BJ (cell line): ENCODE data around the gene ACAP3. TPM values are rescaled to one million over a fixed set of nuclear protein-coding genes. Genes with fewer than 3 reads are reported as not detected.

ENCODE experiments used
- CTCF ChIA-PET: fragments of 350-600 bp; formaldehyde crosslinking; extraction: SDS; loops from one replicate; lab custom pipeline; 2021; ENCODE audit warnings: antibody characterized with exemption, inconsistent platforms; lab: Yijun Ruan, JAX
- POLR2A ChIA-PET: fragments of 300-600 bp; sonication (Branson Sonifier 250); formaldehyde crosslinking; extraction: SDS; loops from one replicate; lab custom pipeline; 2021; ENCODE audit warnings: antibody characterized with exemption; lab: Charles Lee
- DNase-seq: peaks from one replicate; pipeline ENCODE4 v3.0.0-alpha.2; 2011; ENCODE audit warnings: low read depth
- H3K27me3 ChIP-seq: 2 replicates; pipeline ENCODE4 v1.6.0; 2011; ENCODE audit warnings: low read length; ENCODE audit not compliant: control insufficient read depth, insufficient read depth
- H3K36me3 ChIP-seq: 2 replicates; pipeline ENCODE4 v1.5.1; 2011; ENCODE audit warnings: low read length; ENCODE audit not compliant: control insufficient read depth, insufficient read depth
- H3K4me3 ChIP-seq: 2 replicates; pipeline ENCODE4 v1.5.1; 2011; ENCODE audit warnings: low read depth, mild to moderate bottlenecking, control low read depth, low read length
- polyA plus RNA-seq: library from polyadenylated mRNA; depleted of rRNA; stranded (reverse); fragments of >200 nt; gene quantifications from 2 replicates; pipeline ENCODE4 v1.2.3, GENCODE V29; 2011
- TF ChIP-seq, protein P1 (sequence below): IDR thresholded peaks from 2 replicates; pipeline ENCODE4 v1.5.1; 2011; ENCODE audit warnings: low read depth, mild to moderate bottlenecking, control low read depth, inconsistent platforms, low read length, moderate library complexity; ENCODE audit not compliant: insufficient read depth

ACAP3 gene
- polyA plus RNA-seq, 1 experiment: 33.9 TPM

DNA sequence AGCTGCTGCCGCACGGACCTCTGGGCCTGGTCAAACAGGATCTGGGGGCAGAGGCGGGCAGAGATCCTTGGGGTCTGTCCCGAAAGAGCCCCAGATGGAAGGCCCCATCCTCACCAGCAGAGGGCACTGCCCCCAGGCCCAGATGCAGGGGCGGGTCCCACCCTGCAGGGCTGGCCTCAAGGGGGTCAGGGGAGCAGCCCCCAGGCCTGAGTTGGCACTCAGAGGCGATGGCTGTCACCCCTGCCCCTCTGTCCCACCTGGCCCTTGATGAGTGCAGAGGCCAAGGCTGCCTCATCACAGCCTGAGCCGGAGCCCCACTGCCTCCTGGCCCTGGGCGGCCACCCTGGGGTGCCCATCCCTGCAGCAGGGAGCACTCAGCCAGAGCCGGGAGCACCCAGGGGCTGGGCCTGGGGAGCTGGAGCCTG, 5.7 kb downstream of the ACAP3 start:
- H3K27me3 ChIP-seq: no peaks in the 10 kb centered on the region
- ChIA-PET CTCF (interaction anchor here (1.5 to 3.2 kb wide), 2 partner anchors 11 to 179 kb away, joined by 4 to 9 read pairs; no protein-coding TSS in a partner anchor), POLR2A (no interaction called here)
- TF ChIP-seq, protein P1, sequence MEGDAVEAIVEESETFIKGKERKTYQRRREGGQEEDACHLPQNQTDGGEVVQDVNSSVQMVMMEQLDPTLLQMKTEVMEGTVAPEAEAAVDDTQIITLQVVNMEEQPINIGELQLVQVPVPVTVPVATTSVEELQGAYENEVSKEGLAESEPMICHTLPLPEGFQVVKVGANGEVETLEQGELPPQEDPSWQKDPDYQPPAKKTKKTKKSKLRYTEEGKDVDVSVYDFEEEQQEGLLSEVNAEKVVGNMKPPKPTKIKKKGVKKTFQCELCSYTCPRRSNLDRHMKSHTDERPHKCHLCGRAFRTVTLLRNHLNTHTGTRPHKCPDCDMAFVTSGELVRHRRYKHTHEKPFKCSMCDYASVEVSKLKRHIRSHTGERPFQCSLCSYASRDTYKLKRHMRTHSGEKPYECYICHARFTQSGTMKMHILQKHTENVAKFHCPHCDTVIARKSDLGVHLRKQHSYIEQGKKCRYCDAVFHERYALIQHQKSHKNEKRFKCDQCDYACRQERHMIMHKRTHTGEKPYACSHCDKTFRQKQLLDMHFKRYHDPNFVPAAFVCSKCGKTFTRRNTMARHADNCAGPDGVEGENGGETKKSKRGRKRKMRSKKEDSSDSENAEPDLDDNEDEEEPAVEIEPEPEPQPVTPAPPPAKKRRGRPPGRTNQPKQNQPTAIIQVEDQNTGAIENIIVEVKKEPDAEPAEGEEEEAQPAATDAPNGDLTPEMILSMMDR: peak; percentile 55
- peaks cover 6% of the 10 kb centered on the region for H3K36me3 ChIP-seq
- H3K4me3 ChIP-seq: no peak overlapping the region
- DNase-seq: no peak

DNA sequence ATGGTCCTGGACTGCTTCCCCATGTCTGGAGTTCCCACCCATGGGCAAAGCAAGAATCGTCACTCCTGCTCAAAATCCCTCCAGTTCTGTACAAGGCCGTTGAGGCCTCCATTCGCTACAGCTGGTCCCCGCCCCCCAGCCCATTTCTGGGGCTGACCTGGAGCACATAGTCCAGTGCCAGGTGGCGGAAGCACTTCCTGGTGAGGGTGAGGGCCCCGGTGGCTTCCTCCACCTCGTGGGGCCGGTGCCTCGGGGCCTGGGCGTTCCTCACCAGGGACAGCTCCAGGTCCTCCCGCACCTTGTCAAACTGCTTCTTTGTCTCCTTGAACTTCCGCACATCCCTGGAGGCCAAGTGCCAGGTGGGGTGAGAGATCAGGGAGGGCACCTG, 7.4 kb downstream of the ACAP3 start:
- no peak overlapping the region for H3K4me3 ChIP-seq
- H3K27me3 ChIP-seq: no peaks in the 10 kb centered on the region
- ChIA-PET CTCF (interaction anchor here (1.3 to 3.2 kb wide), 2 partner anchors 9 to 178 kb away, joined by 3 to 9 read pairs; no protein-coding TSS in a partner anchor), POLR2A (no interaction called here)
- TF ChIP-seq, protein P1: no peak
- no peak for DNase-seq
- peaks cover 15% of the 10 kb centered on the region for H3K36me3 ChIP-seq

DNA sequence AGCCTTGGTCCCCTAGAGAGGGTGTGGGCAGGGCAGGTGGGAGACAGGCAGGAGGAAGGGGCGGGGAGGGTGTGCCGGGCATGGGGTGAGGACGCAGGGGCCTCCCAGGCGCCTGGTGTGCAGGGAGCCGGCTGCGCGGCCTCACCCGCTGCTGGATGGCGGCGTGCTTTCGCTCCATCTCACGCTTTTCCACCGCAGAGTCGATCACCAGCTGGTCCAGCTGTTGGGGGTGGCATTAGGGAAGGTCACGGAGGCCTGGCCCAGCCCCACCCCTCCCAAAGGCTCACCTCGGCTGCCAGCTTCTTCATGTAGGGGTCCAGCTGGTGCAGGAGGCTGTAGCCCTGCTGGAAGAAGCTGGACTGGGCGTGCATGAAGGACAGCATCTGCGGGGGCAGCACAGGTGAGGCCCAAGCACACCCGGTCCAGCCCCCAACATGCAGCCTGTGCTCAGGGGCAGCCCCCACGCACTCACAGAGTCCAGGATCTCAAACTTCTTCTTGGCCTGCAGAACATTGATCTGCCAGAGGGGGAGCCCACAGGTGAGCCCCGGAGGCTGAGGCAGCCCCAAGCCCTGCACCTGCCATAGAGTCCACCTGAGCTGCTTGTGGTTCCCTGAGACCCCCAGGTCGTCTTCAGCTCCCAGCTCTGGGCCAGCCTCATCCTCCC, 7.9 kb downstream of the ACAP3 start:
- no peak for DNase-seq
- POLR2A ChIA-PET: no interaction called here
- CTCF ChIA-PET: interaction anchor here (1.3 to 3.2 kb wide), 2 partner anchors 8 to 177 kb away, joined by 3 to 9 read pairs; no protein-coding TSS in a partner anchor
- Histone ChIP-seq H3K4me3 (no peak overlapping the region), H3K27me3 (no peaks in the 10 kb centered on the region), H3K36me3 (peaks cover 17% of the 10 kb centered on the region)
- TF ChIP-seq, protein P1: peak; percentile 24

DNA sequence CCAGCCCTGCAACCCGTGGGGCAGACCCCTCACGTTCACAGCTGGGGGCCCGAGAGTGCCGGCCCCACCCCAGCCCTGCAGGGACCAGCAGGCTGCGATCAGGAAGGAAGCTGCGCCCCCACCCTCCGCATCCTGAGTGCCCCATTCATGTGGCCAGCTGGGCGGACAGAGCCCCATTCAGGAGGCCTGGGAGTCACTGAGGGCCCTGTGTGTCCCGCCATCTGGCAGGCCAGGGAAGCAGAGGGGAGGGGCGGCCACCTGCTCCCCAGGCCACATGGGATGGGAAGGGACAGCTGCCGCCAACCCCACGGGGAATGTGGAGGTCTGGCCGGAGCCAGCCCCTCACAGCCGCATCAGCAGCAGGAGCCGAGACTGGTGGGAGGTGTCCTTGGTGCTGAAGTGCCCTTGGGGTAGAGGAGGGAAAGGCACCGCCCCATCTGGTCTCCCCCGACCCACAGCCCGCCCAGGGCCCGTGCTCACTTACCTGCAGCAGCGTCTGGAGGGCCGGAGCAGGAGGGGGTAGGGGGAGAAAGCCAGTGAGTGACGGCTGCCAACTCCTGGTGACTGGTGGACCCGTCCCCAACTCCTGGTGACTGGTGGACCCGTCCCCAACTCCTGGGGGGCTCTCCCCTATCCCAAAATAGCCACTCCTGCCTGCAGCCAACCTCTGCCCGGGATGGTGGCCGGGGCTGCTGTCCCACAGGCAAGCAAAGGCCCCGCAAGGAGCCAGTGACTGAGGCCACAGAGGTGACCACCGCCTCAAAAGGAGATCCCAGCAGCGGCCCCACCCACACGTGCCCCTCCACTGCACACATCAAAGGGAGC, 8.7 kb downstream of the ACAP3 start:
- H3K36me3 ChIP-seq: peaks cover 18% of the 10 kb centered on the region
- CTCF ChIA-PET: interaction anchor here (3.2 kb wide), 1 partner anchor 8 kb away, joined by 9 read pairs; no protein-coding TSS in a partner anchor

More for the DNA sequence above, 8.7 kb downstream of the ACAP3 start:
- TF ChIP-seq, protein P1: no peak
- H3K4me3 ChIP-seq: no peak overlapping the region
- H3K27me3 ChIP-seq: no peaks in the 10 kb centered on the region
- POLR2A ChIA-PET: no interaction called here
- no peak for DNase-seq
